Measurements from ENCODE around the gene RHOT2. TPM values are rescaled to one million over a fixed set of nuclear protein-coding genes. Genes with fewer than 3 reads are reported as not detected.

The RHOT2 gene
- total and polyA plus RNA-seq, 9 of the 15 experiments (the other 6 are each of a cell fraction or from before 2014, with no cell fraction given): 5.0 to 373 (median 112) TPM

- ChIA-PET CTCF (ENCODE audit: low intra/inter-chr PET ratio) (no interaction called here), POLR2A (interaction anchor here (0.6 to 1.4 kb wide), 3 partner anchors 17 to 107 kb away, joined by 3 to 5 read pairs (median 3); partner anchors contain the start of genes ANTKMT and CIAO3)
- TF ChIP-seq KLF6 (CRISPR knock-in tag; IDR thresholded peaks at IDR 0.05; ENCODE audit: borderline replicate concordance) (no peak), CHAMP1 (IDR thresholded peaks at IDR 0.05) (no peak), MTA1 (IDR thresholded peaks at IDR 0.05; ENCODE audit: borderline replicate concordance) (no peak), ZNF79 (CRISPR knock-in tag; IDR thresholded peaks at IDR 0.05; ENCODE audit: low read depth) (no peak), CBFB (CRISPR knock-in tag; IDR thresholded peaks at IDR 0.05) (no peak)
- DNase-seq (ENCODE audit: extremely low read depth in 1 of 4, low spot score in 3 of 4) (no peak), ATAC-seq (no peak), FAIRE-seq (no peak)
- no peaks in the 10 kb centered on the region for H3K79me2 ChIP-seq (ENCODE audit: control insufficient read depth, insufficient read depth, low read length)
- H3K9me3 ChIP-seq (replicated peaks; ENCODE audit: control insufficient read depth, insufficient read depth, low read depth, low read length): no peaks in the 10 kb centered on the region
- H3K27me3 ChIP-seq (ENCODE audit: control insufficient read depth in 2 of 2, insufficient read depth in 2 of 2, low read length in 2 of 2): peaks cover 11 to 64% of the 10 kb centered on the region in 2 experiments; a peak in 4 of 5 replicates
- no peak overlapping the region for H3K27ac ChIP-seq (ENCODE audit: extremely low read depth, low read depth, low read length)
- H3K4me2 ChIP-seq (ENCODE audit: insufficient read depth, low read length): no peak overlapping the region
- WGBS (ENCODE audit: insufficient coverage, low coverage, missing lambda C conversion rate): 11% methylated on average over 6 of the region's 7 CpGs
- intact Hi-C loops (cut with micrococcal nuclease) (no loop called here), in situ Hi-C loops (cut with MboI) (no loop called here)
- H2AFZ ChIP-seq (ENCODE audit: low read depth, low read length): no peak overlapping the region
- BruUV-seq (replicated peaks): no TSS peak
- H4K20me1 ChIP-seq (replicated peaks; ENCODE audit: control insufficient read depth, insufficient read depth, low read length): peaks cover 39% of the 10 kb centered on the region
- peak overlapping the region in 1 of 2 experiments; percentile 26; a peak in 1 of 4 replicates for H3K9ac ChIP-seq (ENCODE audit: insufficient read depth in 1 of 2, low read depth in 2 of 2, low read length in 2 of 2)
- no peaks in the 10 kb centered on the region for H3K36me3 ChIP-seq (ENCODE audit: control insufficient read depth, insufficient read depth, low read length)
- H3K9me1 ChIP-seq (ENCODE audit: control insufficient read depth, insufficient read depth, low read length): peaks cover 6% of the 10 kb centered on the region
- no peak overlapping the region for H3K4me3 ChIP-seq
- peaks cover 0 to 67% of the 10 kb centered on the region in 2 experiments; a peak in 3 of 5 replicates for H3K4me1 ChIP-seq (replicated peaks in 1 of 2; ENCODE audit: control insufficient read depth in 2 of 2, insufficient read depth in 2 of 2, low read length in 2 of 2)
These were observed 36.1 kb downstream of the RHOT2 start for GRCh38 chr16:704047-704446.

All from K562 (cell line).